Mucosa of descending colon (tissue), 3 donors: ENCODE results near the gene IDH2. TPM values are rescaled to one million over a fixed set of nuclear protein-coding genes. Genes with fewer than 3 reads are reported as not detected.
A peak's percentile ranks its signal among the peaks of the same experiment; 100 is the strongest.

ENCODE experiments used
- ATAC-seq: fragments of 200-7000 bp; cut with Tn5 transposase; one replicate; pipeline ENCODE4 v1.9.1; 2020; ENCODE audit warnings: mild to moderate bottlenecking, moderate library complexity
- DNase-seq, 3 donors: peaks; one replicate each; pipeline ENCODE4 v3.0.0-alpha.2; 2020
- H3K36me3 ChIP-seq: fragments of 200-600 bp; one replicate; pipeline ENCODE4 v1.8.0; 2021; ENCODE audit warnings: low read depth, mild to moderate bottlenecking
- H3K4me1 ChIP-seq: fragments of 200-600 bp; one replicate; pipeline ENCODE4 v1.8.0; 2021; ENCODE audit warnings: low read depth, mild to moderate bottlenecking
- H3K4me3 ChIP-seq: fragments of 200-600 bp; one replicate; pipeline ENCODE4 v1.8.0; 2021; ENCODE audit warnings: mild to moderate bottlenecking
- H3K9me3 ChIP-seq: fragments of 200-600 bp; one replicate; pipeline ENCODE4 v1.8.0; 2021; ENCODE audit warnings: mild to moderate bottlenecking
- CTCF ChIP-seq: fragments of 200-600 bp; IDR thresholded peaks from one replicate; pipeline ENCODE4 v1.8.0; 2022; ENCODE audit warnings: antibody characterized with exemption, mild to moderate bottlenecking
- intact Hi-C, 2 donors: fragments of 100-400 bp; cut with DNase I in 1 of 2; cut with micrococcal nuclease in 1 of 2; formaldehyde crosslinking; loops; one replicate each; pipeline versions ENCODE4 v1.11.0 to v1.11.1; 2022; cut with DNase I, micrococcal nuclease
- total RNA-seq, 3 donors: library from RNA; stranded (reverse); fragmentation: NEBNext Ultra II Directional in 2 of 3; extraction: Animal tissue kit (Norgen Biotek cat#: 25700) in 2 of 3; gene quantifications; one replicate each; pipeline versions ENCODE4 v1.2.1 to v1.2.4, GENCODE V29; 2021 to 2023
- donor health status: DM: no; HTN: no; CAD: no; lungs with moderate emphysema.
- donor health status: DM: no; HTN: no; CAD: no.
- donor health status: DM: no; HTN: yes; CAD: no.

Gene IDH2
- total RNA-seq, 3 donors from 2014 or later: 84.8 to 262 (median 124) TPM

GRCh38 chr15:90099868-90100831 lies 2.1 kb downstream of the IDH2 start:
- Histone ChIP-seq H3K36me3 (no peaks in the 10 kb centered on the region), H3K4me1 (peaks cover 29% of the 10 kb centered on the region), H3K9me3 (no peaks in the 10 kb centered on the region), H3K4me3 (no peak overlapping the region)
- intact Hi-C loops: no loop called here
- DNase-seq (peak in 1 of 3 donors; percentile 69), ATAC-seq (no peak)
- no peak for TF ChIP-seq CTCF

- intact Hi-C loops: no loop called here
- ATAC-seq: no peak
- peak in 1 of 3 donors; percentile 60 for DNase-seq
- Histone ChIP-seq H3K4me1 (peaks cover 28% of the 10 kb centered on the region), H3K4me3 (no peak overlapping the region), H3K9me3 (no peaks in the 10 kb centered on the region), H3K36me3 (no peaks in the 10 kb centered on the region)
- TF ChIP-seq CTCF: no peak
Observed at GRCh38 chr15:90099072-90099867, 3.0 kb downstream of the IDH2 start.

DNA sequence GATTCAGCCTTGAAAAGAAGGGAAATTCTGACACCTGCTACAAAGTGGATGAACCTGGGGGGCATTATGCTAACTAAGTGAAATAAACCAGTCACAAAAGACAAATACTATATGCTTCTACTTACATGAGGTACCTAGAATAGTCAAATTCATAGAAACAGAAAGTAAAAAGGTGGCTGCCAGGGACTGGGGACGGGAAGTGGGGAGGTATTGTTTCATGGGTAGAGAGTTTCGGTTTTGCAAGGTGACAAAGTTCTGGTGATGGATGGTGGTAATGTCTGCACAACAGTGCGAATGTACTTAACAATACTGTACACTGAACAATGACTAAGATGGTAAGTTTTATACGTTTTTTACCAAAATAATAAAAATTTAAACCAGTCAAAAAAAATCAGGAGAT lies 4.8 kb downstream of the IDH2 start:
- H3K9me3 ChIP-seq: no peaks in the 10 kb centered on the region
- no peaks in the 10 kb centered on the region for H3K36me3 ChIP-seq
- no peak for TF ChIP-seq CTCF
- DNase-seq (peak in 1 of 3 donors; percentile 41), ATAC-seq (peak; percentile 23)
- intact Hi-C loops: no loop called here
- no peak overlapping the region for H3K4me3 ChIP-seq
- peaks cover 28% of the 10 kb centered on the region for H3K4me1 ChIP-seq

GRCh38 chr15:90095521-90095959 lies 6.7 kb downstream of the IDH2 start:
- DNase-seq (peak in 1 of 3 donors; percentile 41), ATAC-seq (no peak)
- TF ChIP-seq CTCF: no peak
- peaks cover 17% of the 10 kb centered on the region for H3K4me1 ChIP-seq
- H3K9me3 ChIP-seq: no peaks in the 10 kb centered on the region
- intact Hi-C loops: no loop called here
- no peak overlapping the region for H3K4me3 ChIP-seq
- H3K36me3 ChIP-seq: no peaks in the 10 kb centered on the region

GRCh38 chr15:90091156-90091931 lies 10.9 kb downstream of the IDH2 start:
- ATAC-seq: no peak
- no peaks in the 10 kb centered on the region for H3K36me3 ChIP-seq

More at GRCh38 chr15:90091156-90091931, 10.9 kb downstream of the IDH2 start:
- intact Hi-C loops: no loop called here
- no peak for DNase-seq
- H3K4me1 ChIP-seq: peaks cover 4% of the 10 kb centered on the region
- H3K9me3 ChIP-seq: no peaks in the 10 kb centered on the region
- H3K4me3 ChIP-seq: no peak overlapping the region
- TF ChIP-seq CTCF: no peak
